ENCODE results near the gene NAGA.

Gene NAGA

DNA sequence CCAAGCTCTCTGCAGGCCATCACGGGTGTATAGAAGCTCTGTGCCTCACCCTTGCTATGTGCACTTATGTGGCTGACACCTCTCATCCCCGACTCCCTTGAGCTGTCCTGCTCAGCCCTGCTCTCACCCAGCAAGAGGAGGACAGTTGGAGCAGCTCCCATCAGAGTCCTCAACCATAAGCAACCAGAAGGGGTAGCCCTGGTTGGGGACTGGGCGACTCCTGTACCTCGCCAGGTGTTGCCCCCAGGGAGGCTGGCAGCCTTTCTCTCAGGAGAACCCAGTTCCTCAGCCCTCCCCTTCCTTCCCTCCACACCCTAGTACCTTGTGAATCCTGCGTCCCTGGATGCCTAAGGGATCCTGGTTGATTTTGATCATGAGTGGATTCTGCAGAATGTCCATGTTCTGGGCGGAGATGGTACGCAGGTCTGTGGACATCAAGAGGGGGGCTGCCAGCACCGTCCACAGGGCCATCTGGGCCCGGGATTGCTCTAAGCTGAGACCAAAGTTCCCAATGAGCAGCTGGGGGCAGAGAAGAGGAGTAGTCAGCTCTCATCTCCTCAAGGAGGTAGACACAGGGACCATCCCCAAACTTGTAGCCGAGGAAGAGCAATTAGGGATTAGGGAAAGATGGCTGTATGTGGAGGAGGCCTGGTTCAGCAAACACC is 8.0 kb downstream of the NAGA start:
- H3K9me3 ChIP-seq (ENCODE audit: insufficient read depth, low read depth, low read length): no peaks in the 10 kb centered on the region
- no peaks in the 10 kb centered on the region for H3F3A ChIP-seq (ENCODE audit: low read depth)
- H2AFZ ChIP-seq (ENCODE audit: low read length): no peak overlapping the region
- no peaks in the 10 kb centered on the region for H3K9me2 ChIP-seq (replicated peaks; ENCODE audit: low read depth, low read length)
- no peak overlapping the region for H3K4me3 ChIP-seq (ENCODE audit: low read length, poor library complexity, severe bottlenecking)
- no peaks in the 10 kb centered on the region for H3K79me2 ChIP-seq (ENCODE audit: insufficient read depth, low read length)
- no peaks in the 10 kb centered on the region for H3K27me3 ChIP-seq (ENCODE audit: insufficient read depth, low read length, poor library complexity, severe bottlenecking)
- TF ChIP-seq, protein P1, sequence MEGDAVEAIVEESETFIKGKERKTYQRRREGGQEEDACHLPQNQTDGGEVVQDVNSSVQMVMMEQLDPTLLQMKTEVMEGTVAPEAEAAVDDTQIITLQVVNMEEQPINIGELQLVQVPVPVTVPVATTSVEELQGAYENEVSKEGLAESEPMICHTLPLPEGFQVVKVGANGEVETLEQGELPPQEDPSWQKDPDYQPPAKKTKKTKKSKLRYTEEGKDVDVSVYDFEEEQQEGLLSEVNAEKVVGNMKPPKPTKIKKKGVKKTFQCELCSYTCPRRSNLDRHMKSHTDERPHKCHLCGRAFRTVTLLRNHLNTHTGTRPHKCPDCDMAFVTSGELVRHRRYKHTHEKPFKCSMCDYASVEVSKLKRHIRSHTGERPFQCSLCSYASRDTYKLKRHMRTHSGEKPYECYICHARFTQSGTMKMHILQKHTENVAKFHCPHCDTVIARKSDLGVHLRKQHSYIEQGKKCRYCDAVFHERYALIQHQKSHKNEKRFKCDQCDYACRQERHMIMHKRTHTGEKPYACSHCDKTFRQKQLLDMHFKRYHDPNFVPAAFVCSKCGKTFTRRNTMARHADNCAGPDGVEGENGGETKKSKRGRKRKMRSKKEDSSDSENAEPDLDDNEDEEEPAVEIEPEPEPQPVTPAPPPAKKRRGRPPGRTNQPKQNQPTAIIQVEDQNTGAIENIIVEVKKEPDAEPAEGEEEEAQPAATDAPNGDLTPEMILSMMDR (conservative IDR thresholded peaks at IDR 0.05; ENCODE audit: low read length): no peak
- no peak for TF ChIP-seq EZH2phosphoT487 (IDR thresholded peaks at IDR 0.05; ENCODE audit: borderline replicate concordance)
- H4K20me1 ChIP-seq (ENCODE audit: insufficient read depth, low read length, poor library complexity, severe bottlenecking): no peaks in the 10 kb centered on the region
- no peaks in the 10 kb centered on the region; the same call in 1 of the 2 replicates for H3K36me3 ChIP-seq (ENCODE audit: insufficient read depth, low read length)
- no peak overlapping the region for H3K9ac ChIP-seq (ENCODE audit: low read depth, low read length, poor library complexity, severe bottlenecking)
- H3K4me2 ChIP-seq (ENCODE audit: low read depth, low read length, poor library complexity, severe bottlenecking): no peak overlapping the region
- H3K4me1 ChIP-seq (ENCODE audit: insufficient read depth, low read length, poor library complexity, severe bottlenecking): no peaks in the 10 kb centered on the region

DNA sequence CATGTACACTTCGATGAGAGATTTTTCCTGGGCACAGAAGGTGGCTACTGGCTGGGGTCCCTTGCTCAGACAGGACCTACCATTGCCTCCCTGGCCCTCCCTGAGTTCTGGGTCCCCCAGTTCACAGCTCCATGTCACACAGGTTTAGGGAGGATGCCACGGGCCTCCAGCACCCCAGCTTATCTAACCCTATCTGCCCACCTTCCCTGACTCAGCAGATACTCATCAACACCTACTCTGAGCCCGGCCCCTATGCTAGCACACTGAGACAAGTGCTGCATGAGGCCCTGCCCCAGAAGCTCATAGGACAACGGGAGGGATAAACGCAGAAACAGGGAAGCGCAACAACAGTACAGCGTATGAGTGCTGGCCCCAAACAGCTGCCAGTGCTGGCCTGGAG is 9.6 kb downstream of the NAGA start:
- Histone ChIP-seq H2AFZ (ENCODE audit: low read length) (no peak overlapping the region), H3K4me3 (ENCODE audit: low read length, poor library complexity, severe bottlenecking) (no peak overlapping the region), H3K36me3 (ENCODE audit: insufficient read depth, low read length) (no peaks in the 10 kb centered on the region; the same call in 1 of the 2 replicates), H3K9ac (ENCODE audit: low read depth, low read length, poor library complexity, severe bottlenecking) (no peak overlapping the region), H3K79me2 (ENCODE audit: insufficient read depth, low read length) (no peaks in the 10 kb centered on the region), H3K9me3 (ENCODE audit: insufficient read depth, low read depth, low read length) (peaks cover 9% of the 10 kb centered on the region; the same call in 1 of the 2 replicates), H3K4me2 (ENCODE audit: low read depth, low read length, poor library complexity, severe bottlenecking) (no peak overlapping the region), H3F3A (ENCODE audit: low read depth) (no peaks in the 10 kb centered on the region), H3K27me3 (ENCODE audit: insufficient read depth, low read length, poor library complexity, severe bottlenecking) (no peaks in the 10 kb centered on the region), H3K4me1 (ENCODE audit: insufficient read depth, low read length, poor library complexity, severe bottlenecking) (no peaks in the 10 kb centered on the region), H3K9me2 (replicated peaks; ENCODE audit: low read depth, low read length) (no peaks in the 10 kb centered on the region), H4K20me1 (ENCODE audit: insufficient read depth, low read length, poor library complexity, severe bottlenecking) (no peaks in the 10 kb centered on the region)
- TF ChIP-seq EZH2phosphoT487 (IDR thresholded peaks at IDR 0.05; ENCODE audit: borderline replicate concordance): no peak
- TF ChIP-seq, protein P1 (conservative IDR thresholded peaks at IDR 0.05; ENCODE audit: low read length): no peak

DNA sequence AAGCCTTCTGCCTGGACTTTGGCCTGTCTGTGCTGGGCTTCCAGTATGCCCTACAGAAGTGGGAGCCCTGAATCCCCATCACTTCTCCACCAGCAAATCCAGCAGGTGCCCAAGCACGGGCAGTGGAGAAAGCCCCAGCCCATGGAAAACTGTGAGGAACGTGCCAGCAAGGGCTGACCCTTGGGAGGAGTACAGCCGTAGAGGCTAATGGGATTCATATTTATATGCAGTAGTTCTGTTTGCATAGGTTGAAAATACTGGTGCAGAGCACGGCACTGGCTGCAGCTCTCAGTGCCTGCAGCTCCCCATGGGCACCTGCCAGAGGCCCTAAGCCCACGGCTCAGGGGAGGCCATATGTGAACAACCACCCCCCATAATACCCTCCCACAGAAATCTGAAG is 10.1 kb downstream of the NAGA start:
- Histone ChIP-seq H2AFZ (ENCODE audit: low read length) (no peak overlapping the region), H3K9me2 (replicated peaks; ENCODE audit: low read depth, low read length) (no peaks in the 10 kb centered on the region), H3K36me3 (ENCODE audit: insufficient read depth, low read length) (no peaks in the 10 kb centered on the region; the same call in 1 of the 2 replicates), H3K4me1 (ENCODE audit: insufficient read depth, low read length, poor library complexity, severe bottlenecking) (no peaks in the 10 kb centered on the region), H3F3A (ENCODE audit: low read depth) (no peaks in the 10 kb centered on the region), H3K27me3 (ENCODE audit: insufficient read depth, low read length, poor library complexity, severe bottlenecking) (no peaks in the 10 kb centered on the region), H3K4me2 (ENCODE audit: low read depth, low read length, poor library complexity, severe bottlenecking) (no peak overlapping the region), H3K9ac (ENCODE audit: low read depth, low read length, poor library complexity, severe bottlenecking) (no peak overlapping the region), H4K20me1 (ENCODE audit: insufficient read depth, low read length, poor library complexity, severe bottlenecking) (no peaks in the 10 kb centered on the region), H3K9me3 (ENCODE audit: insufficient read depth, low read depth, low read length) (peaks cover 9% of the 10 kb centered on the region; the same call in 1 of the 2 replicates), H3K79me2 (ENCODE audit: insufficient read depth, low read length) (no peaks in the 10 kb centered on the region), H3K4me3 (ENCODE audit: low read length, poor library complexity, severe bottlenecking) (no peak overlapping the region)
- TF ChIP-seq EZH2phosphoT487 (IDR thresholded peaks at IDR 0.05; ENCODE audit: borderline replicate concordance): no peak
- TF ChIP-seq, protein P1 (conservative IDR thresholded peaks at IDR 0.05; ENCODE audit: low read length): no peak
